Panc1 (cell line): ENCODE measurements around the gene EMILIN2. TPM values are rescaled to one million over a fixed set of nuclear protein-coding genes. Genes with fewer than 3 reads are reported as not detected.

Source experiments
- ATAC-seq: fragments of 200-7000 bp; cut with Tn5 transposase; 2 replicates; pipeline ENCODE4 v1.9.1; 2020; ENCODE audit warnings: mild to moderate bottlenecking, moderate library complexity
- BruUV-seq: library from RNA; stranded (reverse); fragments of 400-500 nt; replicated peaks from 2 replicates; lab custom pipeline; 2021; lab: Mats Ljungman, UMichigan
- CTCF ChIA-PET: fragments of 300-600 bp; sonication (Branson Sonifier 250); formaldehyde crosslinking; loops from one replicate; lab custom pipeline; 2022; ENCODE audit warnings: antibody characterized with exemption; lab: Charles Lee
- POLR2A ChIA-PET: fragments of 300-600 bp; sonication (Branson Sonifier 250); formaldehyde crosslinking; loops from one replicate; lab custom pipeline; 2022; ENCODE audit warnings: antibody characterized with exemption; lab: Charles Lee
- DNase-seq: peaks from one replicate; pipeline ENCODE4 v3.0.0-alpha.2; 2010; ENCODE audit warnings: low read depth, low spot score
- H3K27ac ChIP-seq: 2 replicates; pipeline ENCODE4 v1.5.1; 2011; ENCODE audit warnings: mild to moderate bottlenecking, low read length, inconsistent platforms
- H3K27me3 ChIP-seq: fragments of 200-500 bp; sonication (Bioruptor generic); 2 replicates; pipeline ENCODE4 v1.6.0; 2014; ENCODE audit warnings: low read length, inconsistent platforms; ENCODE audit not compliant: control insufficient read depth, insufficient read depth
- H3K36me3 ChIP-seq: fragments of 200-500 bp; sonication (Bioruptor generic); 2 replicates; pipeline ENCODE4 v1.5.1; 2014; ENCODE audit warnings: inconsistent platforms, mild to moderate bottlenecking, low read length, moderate library complexity; ENCODE audit not compliant: control insufficient read depth, insufficient read depth
- H3K4me1 ChIP-seq: 2 replicates; pipeline ENCODE4 v1.5.1; 2011; ENCODE audit warnings: inconsistent platforms, mild to moderate bottlenecking, low read length, moderate library complexity; ENCODE audit not compliant: control insufficient read depth, insufficient read depth
- H3K4me3 ChIP-seq, 2 experiments: 2 replicates each; pipeline ENCODE4 v1.5.1; 2011 to 2012; ENCODE audit warnings: low read depth in 2 of 2, low read length in 2 of 2, mild to moderate bottlenecking in 2 of 2, inconsistent platforms in 1 of 2, moderate library complexity in 1 of 2
- H3K9me3 ChIP-seq: fragments of 200-500 bp; sonication (Bioruptor generic); 2 replicates; pipeline ENCODE4 v1.5.1; 2014; ENCODE audit warnings: low read depth, mild to moderate bottlenecking, inconsistent platforms, low read length, moderate library complexity; ENCODE audit not compliant: control insufficient read depth, insufficient read depth
- CTCF ChIP-seq: fragments of 450-650 bp; IDR thresholded peaks from 2 replicates; pipeline ENCODE4 v1.5.1; 2017; ENCODE audit warnings: mild to moderate bottlenecking
- POLR2AphosphoS5 ChIP-seq: IDR thresholded peaks from 2 replicates; pipeline ENCODE4 v1.6.1; 2012; ENCODE audit warnings: mild to moderate bottlenecking, low read depth, low read length, moderate library complexity
- REST ChIP-seq, 2 experiments: IDR thresholded peaks; 2 replicates each; pipeline ENCODE4 v1.6.1; 2011 to 2012; ENCODE audit warnings: low read depth in 2 of 2, control low read depth in 1 of 2, low read length in 1 of 2, mild to moderate bottlenecking in 1 of 2, moderate library complexity in 1 of 2; ENCODE audit not compliant: insufficient read depth in 1 of 2
- SIN3A ChIP-seq: IDR thresholded peaks from 2 replicates; pipeline ENCODE4 v1.6.1; 2012; ENCODE audit warnings: low read depth, mild to moderate bottlenecking, low read length, moderate library complexity, borderline replicate concordance; ENCODE audit not compliant: insufficient read depth
- TCF7L2 ChIP-seq: IDR thresholded peaks from 2 replicates; pipeline ENCODE4 v1.6.1; 2011; ENCODE audit warnings: mild to moderate bottlenecking, low read depth, low read length, inconsistent platforms
- in situ Hi-C: cut with HindIII; loops from 2 replicates; pipeline ENCODE4 v1.10.0; 2016; ENCODE audit warnings: low sequenced_read_pairs, low pct_unique_long_range_greater_than_20kb
- intact Hi-C: fragments of 100-400 bp; cut with micrococcal nuclease; formaldehyde crosslinking; loops from one replicate; pipeline ENCODE4 v1.10.0; 2022; ENCODE audit not compliant: unreplicated experiment
- total RNA-seq: library from RNA; stranded (reverse); gene quantifications from one replicate; pipeline ENCODE4 v1.2.1, GENCODE V29; 2021; ENCODE audit not compliant: unreplicated experiment

EMILIN2 gene
- total RNA-seq, 1 experiment from 2014 or later, result 18.3 TPM

- no peaks in the 10 kb centered on the region for H3K9me3 ChIP-seq
- no peak for DNase-seq
- no peaks in the 10 kb centered on the region for H3K4me1 ChIP-seq
- no peaks in the 10 kb centered on the region for H3K36me3 ChIP-seq
- no peak overlapping the region for H3K4me3 ChIP-seq
- intact Hi-C loops, result no loop called here
- TF ChIP-seq TCF7L2, result no peak
- TF ChIP-seq SIN3A, result no peak
- TF ChIP-seq POLR2AphosphoS5, result no peak
- no peak for TF ChIP-seq REST (IDR thresholded peaks at IDR 0.05; ENCODE audit: insufficient read depth in 1 of 2, low read depth in 2 of 2, low read length in 1 of 2)
- no peak for TF ChIP-seq CTCF
- H3K27ac ChIP-seq, result no peak overlapping the region
- ChIA-PET POLR2A (no interaction called here), CTCF (no interaction called here)
- ATAC-seq, result no peak
- H3K27me3 ChIP-seq, result no peaks in the 10 kb centered on the region
- in situ Hi-C loops, result no loop called here
- no TSS peak for BruUV-seq
These were observed 50.8 kb downstream of the EMILIN2 start for GRCh38 chr18:2897448-2898185.

GRCh38 chr18:2898186-2898640 is 51.4 kb downstream of the EMILIN2 start:
- H3K36me3 ChIP-seq, result no peaks in the 10 kb centered on the region
- BruUV-seq, result no TSS peak
- ChIA-PET POLR2A (no interaction called here), CTCF (interaction anchor here (0.6 kb wide), 1 partner anchor 333 kb away, joined by 7 read pairs; no protein-coding TSS in a partner anchor)
- H3K4me1 ChIP-seq, result no peaks in the 10 kb centered on the region
- intact Hi-C loops (no loop called here), in situ Hi-C loops (no loop called here)
- ATAC-seq, result peak; percentile 51
- H3K4me3 ChIP-seq, result no peak overlapping the region
- no peaks in the 10 kb centered on the region for H3K9me3 ChIP-seq
- no peak for DNase-seq
- H3K27ac ChIP-seq, result no peak overlapping the region
- TF ChIP-seq POLR2AphosphoS5 (no peak), REST (IDR thresholded peaks at IDR 0.05; ENCODE audit: insufficient read depth in 1 of 2, low read depth in 2 of 2, low read length in 1 of 2) (no peak), SIN3A (no peak), CTCF (no peak), TCF7L2 (no peak)
- no peaks in the 10 kb centered on the region for H3K27me3 ChIP-seq
